ENCODE data around the gene PARP9. TPM values are rescaled to one million over a fixed set of nuclear protein-coding genes. Genes with fewer than 3 reads are reported as not detected.

Gene PARP9
- total RNA-seq, 2 experiments from 2014 or later: 0.57 to 1.4 TPM

DNA sequence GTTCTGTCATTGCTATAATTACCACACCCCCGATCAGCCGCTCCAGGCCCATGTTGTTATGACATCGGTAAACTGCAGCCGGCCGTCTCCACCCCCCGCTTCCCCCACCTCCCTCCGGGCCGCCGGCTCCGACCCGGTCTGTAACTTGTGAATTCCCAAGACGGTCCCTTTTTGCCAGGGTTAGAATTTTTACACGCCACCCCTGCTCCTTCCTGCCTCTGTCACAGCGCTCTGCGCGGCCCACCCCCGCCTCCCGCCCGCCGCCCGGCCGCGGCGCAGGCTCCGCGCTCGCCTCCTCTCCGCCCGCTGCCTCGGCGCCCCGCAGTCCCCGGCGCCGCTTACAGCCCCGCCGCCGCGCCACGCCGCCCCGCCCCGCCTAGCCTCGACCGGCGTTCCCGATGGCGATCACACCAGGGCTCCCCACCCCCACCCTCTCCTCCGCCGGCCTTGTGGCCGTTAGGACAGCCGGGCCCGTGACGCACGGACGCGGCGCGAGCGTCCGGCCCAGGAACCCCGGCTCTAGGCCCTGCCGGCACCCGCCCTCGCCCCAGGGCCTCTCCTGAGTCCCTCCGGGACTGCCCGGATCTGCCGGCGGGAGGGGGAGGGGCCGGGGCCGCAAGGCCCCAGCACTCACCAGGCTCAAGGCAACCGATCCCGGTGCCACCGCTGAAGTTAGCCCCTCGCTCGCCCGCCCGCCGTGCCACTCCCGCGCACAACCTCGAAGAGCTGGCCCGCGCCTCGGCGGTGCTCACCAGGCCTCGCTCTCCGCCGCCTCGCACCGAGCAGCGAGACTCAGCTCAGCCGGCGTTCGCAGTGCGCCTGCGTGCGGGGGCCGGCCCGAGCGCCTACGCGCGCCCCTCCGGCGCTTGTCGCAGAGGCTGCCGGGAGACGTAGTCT lies 49.7 kb downstream of the PARP9 start, which contains the start of gene KPNA1:
KPNA1 (minus strand) TSS at position 817 of the 897 bp plus-strand sequence. CDS start 18,374 bp downstream, outside the sequence.
- ChIA-PET CTCF (ENCODE audit: unreplicated experiment) (no interaction called here), POLR2A (interaction anchor here (0.7 to 1.8 kb wide), 3 partner anchors 9 to 130 kb away, joined by 3 to 7 read pairs (median 3); partner anchors contain the start of gene FAM162A)
- DNase-seq (ENCODE audit: low spot score): peak; percentile 93
- Histone ChIP-seq H3K4me2 (ENCODE audit: low read length) (peak within 1 kb of the TSS; percentile 78), H3K79me2 (ENCODE audit: insufficient read depth, low read depth, low read length) (peaks cover 47% of the 10 kb centered on the region), H3K9me2 (ENCODE audit: insufficient read depth, low read length) (no peaks in the 10 kb centered on the region), H3K36me3 (ENCODE audit: insufficient read depth, low read length) (peaks cover 14% of the 10 kb centered on the region), H4K20me1 (ENCODE audit: insufficient read depth, low read length) (peaks cover 37% of the 10 kb centered on the region), H3K4me3 (ENCODE audit: low read depth, low read length, poor library complexity, severe bottlenecking) (peak within 1 kb of the TSS; percentile 75), H3K4me1 (ENCODE audit: insufficient read depth, low read length, poor library complexity, severe bottlenecking) (peaks cover 25% of the 10 kb centered on the region), H2AFZ (ENCODE audit: low read length) (peak within 1 kb of the TSS; percentile 94), H3K9me3 (ENCODE audit: low read length) (no peaks in the 10 kb centered on the region; the same call in 1 of the 2 replicates), H3K27ac (ENCODE audit: low read depth, low read length, poor library complexity, severe bottlenecking) (peak within 1 kb of the TSS; percentile 74)
- no TSS peak for BruUV-seq (replicated peaks)
- intact Hi-C loops (cut with micrococcal nuclease; ENCODE audit: unreplicated experiment): loop anchor here (5.0 to 10.0 kb wide), 3 partner anchors 97 to 1070 kb away; partner anchors contain the start of genes FAM162A, HACD2, MIX23 and WDR5B
- TF ChIP-seq EZH2phosphoT487 (IDR thresholded peaks at IDR 0.05; ENCODE audit: borderline replicate concordance, low read depth, low read length): no peak
- TF ChIP-seq, protein P1, sequence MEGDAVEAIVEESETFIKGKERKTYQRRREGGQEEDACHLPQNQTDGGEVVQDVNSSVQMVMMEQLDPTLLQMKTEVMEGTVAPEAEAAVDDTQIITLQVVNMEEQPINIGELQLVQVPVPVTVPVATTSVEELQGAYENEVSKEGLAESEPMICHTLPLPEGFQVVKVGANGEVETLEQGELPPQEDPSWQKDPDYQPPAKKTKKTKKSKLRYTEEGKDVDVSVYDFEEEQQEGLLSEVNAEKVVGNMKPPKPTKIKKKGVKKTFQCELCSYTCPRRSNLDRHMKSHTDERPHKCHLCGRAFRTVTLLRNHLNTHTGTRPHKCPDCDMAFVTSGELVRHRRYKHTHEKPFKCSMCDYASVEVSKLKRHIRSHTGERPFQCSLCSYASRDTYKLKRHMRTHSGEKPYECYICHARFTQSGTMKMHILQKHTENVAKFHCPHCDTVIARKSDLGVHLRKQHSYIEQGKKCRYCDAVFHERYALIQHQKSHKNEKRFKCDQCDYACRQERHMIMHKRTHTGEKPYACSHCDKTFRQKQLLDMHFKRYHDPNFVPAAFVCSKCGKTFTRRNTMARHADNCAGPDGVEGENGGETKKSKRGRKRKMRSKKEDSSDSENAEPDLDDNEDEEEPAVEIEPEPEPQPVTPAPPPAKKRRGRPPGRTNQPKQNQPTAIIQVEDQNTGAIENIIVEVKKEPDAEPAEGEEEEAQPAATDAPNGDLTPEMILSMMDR (conservative IDR thresholded peaks at IDR 0.05; ENCODE audit: low read length): no peak

DNA sequence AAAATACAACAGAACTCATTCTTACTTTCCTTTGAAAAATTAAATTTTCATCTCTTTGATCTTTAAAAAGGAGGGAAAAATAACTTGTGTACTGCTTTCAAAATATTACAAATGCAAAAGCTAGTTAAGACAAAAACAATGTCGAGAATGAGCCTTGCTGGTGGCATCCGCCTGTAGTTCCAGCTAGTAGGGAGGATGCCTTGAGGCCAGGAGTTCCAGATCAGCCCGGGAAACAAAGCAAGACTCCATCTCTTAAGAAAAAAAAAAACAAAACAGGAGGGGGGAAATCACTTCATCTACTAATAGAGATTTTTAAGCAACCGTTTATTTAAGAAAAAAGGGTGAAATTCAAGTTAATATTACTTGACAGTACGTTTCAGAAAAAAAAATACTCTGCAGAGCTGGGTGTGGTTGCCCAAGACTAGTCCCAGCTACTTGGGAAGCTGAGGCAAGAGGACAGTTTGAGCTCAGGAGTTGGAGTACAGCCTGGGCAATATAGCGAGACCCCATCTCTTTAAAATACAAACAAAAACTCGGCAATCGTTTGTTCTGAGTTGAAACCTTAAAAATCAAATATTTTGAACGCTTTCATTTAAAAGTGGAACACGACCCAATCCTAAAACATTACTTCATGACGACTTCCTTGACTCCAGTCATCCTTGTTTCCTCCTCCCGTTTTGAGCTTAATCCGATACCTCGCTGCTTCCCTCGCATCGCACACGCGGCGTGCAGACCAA lies 50.5 kb downstream of the PARP9 start:
- BruUV-seq (replicated peaks): no TSS peak
- no peak for TF ChIP-seq EZH2phosphoT487 (IDR thresholded peaks at IDR 0.05; ENCODE audit: borderline replicate concordance, low read depth, low read length)
- TF ChIP-seq, protein P1 (conservative IDR thresholded peaks at IDR 0.05; ENCODE audit: low read length): no peak
- POLR2A ChIA-PET: interaction anchor here (0.7 to 1.8 kb wide), 4 partner anchors 12 to 843 kb away, joined by 3 to 7 read pairs (median 3); partner anchors contain the start of gene FAM162A
- DNase-seq (ENCODE audit: low spot score): no peak
- H3K4me1 ChIP-seq (ENCODE audit: insufficient read depth, low read length, poor library complexity, severe bottlenecking): peaks cover 25% of the 10 kb centered on the region
- no peak overlapping the region for H2AFZ ChIP-seq (ENCODE audit: low read length)
- peaks cover 55% of the 10 kb centered on the region for H3K79me2 ChIP-seq (ENCODE audit: insufficient read depth, low read depth, low read length)
- H3K4me3 ChIP-seq (ENCODE audit: low read depth, low read length, poor library complexity, severe bottlenecking): peak overlapping the region; percentile 75
- intact Hi-C loops (cut with micrococcal nuclease; ENCODE audit: unreplicated experiment): loop anchor here (5.0 to 10.0 kb wide), 3 partner anchors 96 to 1071 kb away; partner anchors contain the start of genes FAM162A, HACD2, MIX23 and WDR5B
- no peaks in the 10 kb centered on the region; the same call in 1 of the 2 replicates for H3K9me3 ChIP-seq (ENCODE audit: low read length)
- H3K9me2 ChIP-seq (ENCODE audit: insufficient read depth, low read length): no peaks in the 10 kb centered on the region
- peaks cover 38% of the 10 kb centered on the region for H4K20me1 ChIP-seq (ENCODE audit: insufficient read depth, low read length)
- peak overlapping the region; percentile 74 for H3K27ac ChIP-seq (ENCODE audit: low read depth, low read length, poor library complexity, severe bottlenecking)
- peaks cover 20% of the 10 kb centered on the region for H3K36me3 ChIP-seq (ENCODE audit: insufficient read depth, low read length)
- H3K4me2 ChIP-seq (ENCODE audit: low read length): peak overlapping the region; percentile 78
- CTCF ChIA-PET (ENCODE audit: unreplicated experiment): interaction anchor here (0.8 kb wide), 1 partner anchor 129 kb away, joined by 3 read pairs; the partner anchor contains the start of gene FAM162A

Data from OCI-LY7 (cell line).